Measurements from ENCODE around the gene HIP1R.
"Not testable (repeated sequence)": the region's sequence is repeated elsewhere in the genome, so short reads cannot be mapped to it uniquely, and the experiment has no call there.

The HIP1R gene

GRCh38 chr12:122875590-122876220, 40.4 kb downstream of the HIP1R start:
- Histone ChIP-seq H3K9me3 (ENCODE audit: control insufficient read depth, insufficient read depth, low read depth, low read length) (no peaks in the 10 kb centered on the region), H3K4me3 (ENCODE audit: low read depth, low read length) (no peak overlapping the region), H3K4me1 (ENCODE audit: control insufficient read depth, insufficient read depth, low read length) (peaks cover 40% of the 10 kb centered on the region), H3K36me3 (ENCODE audit: control insufficient read depth in 2 of 2, insufficient read depth in 1 of 2, low read length in 2 of 2) (peaks cover 0 to 5% of the 10 kb centered on the region in 2 experiments; a peak in 1 of 3 replicates), H3K27ac (ENCODE audit: extremely low read depth, low read depth, low read length) (no peak overlapping the region)
- ChIA-PET CTCF (interaction anchor here (0.6 to 1.4 kb wide), 2 partner anchors 56 to 363 kb away, joined by 3 read pairs; no protein-coding TSS in a partner anchor), POLR2A (interaction anchor here (1.2 kb wide), 1 partner anchor 357 kb away, joined by 3 read pairs; no protein-coding TSS in a partner anchor)
- TF ChIP-seq ZNF624 (tag by site-specific recombination; IDR thresholded peaks at IDR 0.05) (no peak), ZNF335 (tag by site-specific recombination; conservative IDR thresholded peaks at IDR 0.05) (no peak), ZNF426 (tag by site-specific recombination; IDR thresholded peaks at IDR 0.05) (no peak), ZNF623 (tag by site-specific recombination; IDR thresholded peaks at IDR 0.05) (no peak), HIC1 (tag by site-specific recombination; IDR thresholded peaks at IDR 0.05) (no peak), PRDM1 (tag by site-specific recombination; IDR thresholded peaks at IDR 0.05) (peak; percentile 80)
- TF ChIP-seq, protein P1, sequence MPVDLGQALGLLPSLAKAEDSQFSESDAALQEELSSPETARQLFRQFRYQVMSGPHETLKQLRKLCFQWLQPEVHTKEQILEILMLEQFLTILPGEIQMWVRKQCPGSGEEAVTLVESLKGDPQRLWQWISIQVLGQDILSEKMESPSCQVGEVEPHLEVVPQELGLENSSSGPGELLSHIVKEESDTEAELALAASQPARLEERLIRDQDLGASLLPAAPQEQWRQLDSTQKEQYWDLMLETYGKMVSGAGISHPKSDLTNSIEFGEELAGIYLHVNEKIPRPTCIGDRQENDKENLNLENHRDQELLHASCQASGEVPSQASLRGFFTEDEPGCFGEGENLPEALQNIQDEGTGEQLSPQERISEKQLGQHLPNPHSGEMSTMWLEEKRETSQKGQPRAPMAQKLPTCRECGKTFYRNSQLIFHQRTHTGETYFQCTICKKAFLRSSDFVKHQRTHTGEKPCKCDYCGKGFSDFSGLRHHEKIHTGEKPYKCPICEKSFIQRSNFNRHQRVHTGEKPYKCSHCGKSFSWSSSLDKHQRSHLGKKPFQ (tag by site-specific recombination; IDR thresholded peaks at IDR 0.05): no peak
- TF ChIP-seq, protein P2, sequence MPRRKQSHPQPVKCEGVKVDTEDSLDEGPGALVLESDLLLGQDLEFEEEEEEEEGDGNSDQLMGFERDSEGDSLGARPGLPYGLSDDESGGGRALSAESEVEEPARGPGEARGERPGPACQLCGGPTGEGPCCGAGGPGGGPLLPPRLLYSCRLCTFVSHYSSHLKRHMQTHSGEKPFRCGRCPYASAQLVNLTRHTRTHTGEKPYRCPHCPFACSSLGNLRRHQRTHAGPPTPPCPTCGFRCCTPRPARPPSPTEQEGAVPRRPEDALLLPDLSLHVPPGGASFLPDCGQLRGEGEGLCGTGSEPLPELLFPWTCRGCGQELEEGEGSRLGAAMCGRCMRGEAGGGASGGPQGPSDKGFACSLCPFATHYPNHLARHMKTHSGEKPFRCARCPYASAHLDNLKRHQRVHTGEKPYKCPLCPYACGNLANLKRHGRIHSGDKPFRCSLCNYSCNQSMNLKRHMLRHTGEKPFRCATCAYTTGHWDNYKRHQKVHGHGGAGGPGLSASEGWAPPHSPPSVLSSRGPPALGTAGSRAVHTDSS (tag by site-specific recombination; IDR thresholded peaks at IDR 0.05): no peak
- TF ChIP-seq, protein P3, sequence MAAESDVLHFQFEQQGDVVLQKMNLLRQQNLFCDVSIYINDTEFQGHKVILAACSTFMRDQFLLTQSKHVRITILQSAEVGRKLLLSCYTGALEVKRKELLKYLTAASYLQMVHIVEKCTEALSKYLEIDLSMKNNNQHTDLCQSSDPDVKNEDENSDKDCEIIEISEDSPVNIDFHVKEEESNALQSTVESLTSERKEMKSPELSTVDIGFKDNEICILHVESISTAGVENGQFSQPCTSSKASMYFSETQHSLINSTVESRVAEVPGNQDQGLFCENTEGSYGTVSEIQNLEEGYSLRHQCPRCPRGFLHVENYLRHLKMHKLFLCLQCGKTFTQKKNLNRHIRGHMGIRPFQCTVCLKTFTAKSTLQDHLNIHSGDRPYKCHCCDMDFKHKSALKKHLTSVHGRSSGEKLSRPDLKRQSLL (tag by site-specific recombination; IDR thresholded peaks at IDR 0.05): no peak

GRCh38 chr12:122876281-122876680, 41.0 kb downstream of the HIP1R start:
- H3K9me3 ChIP-seq (ENCODE audit: control insufficient read depth, insufficient read depth, low read depth, low read length); H3K36me3 ChIP-seq (ENCODE audit: control insufficient read depth in 2 of 2, insufficient read depth in 1 of 2, low read length in 2 of 2); H3K4me3 ChIP-seq (ENCODE audit: low read depth, low read length); H3K27ac ChIP-seq (ENCODE audit: extremely low read depth, low read depth, low read length): not testable (repeated sequence)
- peak; percentile 44; the same call in 1 of the 2 replicates for TF ChIP-seq ZNF121 (tag by site-specific recombination; IDR thresholded peaks at IDR 0.05)
- peaks cover 45% of the 10 kb centered on the region for H3K4me1 ChIP-seq (ENCODE audit: control insufficient read depth, insufficient read depth, low read length)
- POLR2A ChIA-PET: interaction anchor here (1.2 kb wide), 1 partner anchor 356 kb away, joined by 3 read pairs; no protein-coding TSS in a partner anchor
- CTCF ChIA-PET: interaction anchor here (1.4 kb wide), 1 partner anchor 56 kb away, joined by 3 read pairs; no protein-coding TSS in a partner anchor

DNA sequence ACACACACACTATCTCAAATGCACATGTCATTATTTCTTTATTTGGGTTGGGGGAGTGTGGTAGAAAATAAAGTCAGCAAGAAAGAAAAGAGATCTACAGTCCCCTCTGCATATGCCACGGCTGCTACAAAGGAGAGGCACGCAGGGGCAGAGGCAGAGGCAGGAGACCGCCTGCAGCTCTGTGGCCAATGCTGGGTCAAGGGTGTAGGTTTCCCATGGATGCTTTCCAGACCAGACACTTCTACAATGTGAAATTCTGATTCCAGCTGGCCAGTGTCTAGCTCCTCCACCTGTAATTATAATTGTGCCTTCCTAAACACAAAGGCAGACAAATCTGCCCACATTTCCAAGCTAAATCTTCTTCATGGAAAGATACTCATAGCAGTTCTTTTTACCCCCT, 41.5 kb downstream of the HIP1R start:
- Histone ChIP-seq H3K4me1 (ENCODE audit: control insufficient read depth, insufficient read depth, low read length) (peaks cover 42% of the 10 kb centered on the region), H3K27ac (ENCODE audit: extremely low read depth, low read depth, low read length) (no peak overlapping the region), H3K9me3 (ENCODE audit: control insufficient read depth, insufficient read depth, low read depth, low read length) (no peaks in the 10 kb centered on the region), H3K4me3 (ENCODE audit: low read depth, low read length) (no peak overlapping the region), H3K36me3 (ENCODE audit: control insufficient read depth in 2 of 2, insufficient read depth in 1 of 2, low read length in 2 of 2) (no peaks in the 10 kb centered on the region)
- ChIA-PET CTCF (interaction anchor here (1.0 to 1.4 kb wide), 2 partner anchors 55 to 75 kb away, joined by 3 read pairs; no protein-coding TSS in a partner anchor), POLR2A (interaction anchor here (1.2 kb wide), 1 partner anchor 356 kb away, joined by 3 read pairs; no protein-coding TSS in a partner anchor)
- TF ChIP-seq ZBTB21 (tag by site-specific recombination; IDR thresholded peaks at IDR 0.05): no peak
- TF ChIP-seq ZNF529 (tag by site-specific recombination; IDR thresholded peaks at IDR 0.05; ENCODE audit: insufficient replicate concordance): no peak
- no peak for TF ChIP-seq ZNF76 (tag by site-specific recombination; IDR thresholded peaks at IDR 0.05; ENCODE audit: borderline replicate concordance, low read depth)
- TF ChIP-seq ZNF544 (tag by site-specific recombination; IDR thresholded peaks at IDR 0.05): no peak
- TF ChIP-seq SP7 (tag by site-specific recombination; IDR thresholded peaks at IDR 0.05): 0 out of 2 replicates have a peak, but pooled peaks have one; percentile 16

Measured in HEK293 (cell line).